ENCODE results near the gene FHL1.
A peak's percentile ranks its signal among the peaks of the same experiment; 100 is the strongest.

FHL1 gene

DNA sequence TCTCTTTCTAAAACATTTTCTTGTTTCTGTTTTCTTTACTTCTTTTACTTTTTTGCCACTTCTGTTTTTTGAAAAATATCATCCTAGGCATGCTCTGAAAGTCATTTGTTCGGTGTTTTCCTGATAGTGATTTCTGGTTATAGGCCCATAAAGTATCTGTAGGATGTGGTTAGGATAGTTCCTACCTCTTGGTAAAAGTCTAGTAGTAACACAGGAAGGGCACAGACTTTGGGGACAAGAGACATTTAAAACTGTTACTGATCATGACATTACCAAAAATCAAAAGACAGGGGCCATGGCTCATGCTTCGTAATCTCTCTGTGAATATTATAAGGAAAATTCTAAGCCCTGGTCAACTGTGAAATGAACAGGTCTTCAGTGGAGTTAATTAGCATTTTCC, 44.8 kb downstream of the FHL1 start:
- peak overlapping the region; percentile 61 to 81 for H3K27ac ChIP-seq
- TF ChIP-seq, protein P1, sequence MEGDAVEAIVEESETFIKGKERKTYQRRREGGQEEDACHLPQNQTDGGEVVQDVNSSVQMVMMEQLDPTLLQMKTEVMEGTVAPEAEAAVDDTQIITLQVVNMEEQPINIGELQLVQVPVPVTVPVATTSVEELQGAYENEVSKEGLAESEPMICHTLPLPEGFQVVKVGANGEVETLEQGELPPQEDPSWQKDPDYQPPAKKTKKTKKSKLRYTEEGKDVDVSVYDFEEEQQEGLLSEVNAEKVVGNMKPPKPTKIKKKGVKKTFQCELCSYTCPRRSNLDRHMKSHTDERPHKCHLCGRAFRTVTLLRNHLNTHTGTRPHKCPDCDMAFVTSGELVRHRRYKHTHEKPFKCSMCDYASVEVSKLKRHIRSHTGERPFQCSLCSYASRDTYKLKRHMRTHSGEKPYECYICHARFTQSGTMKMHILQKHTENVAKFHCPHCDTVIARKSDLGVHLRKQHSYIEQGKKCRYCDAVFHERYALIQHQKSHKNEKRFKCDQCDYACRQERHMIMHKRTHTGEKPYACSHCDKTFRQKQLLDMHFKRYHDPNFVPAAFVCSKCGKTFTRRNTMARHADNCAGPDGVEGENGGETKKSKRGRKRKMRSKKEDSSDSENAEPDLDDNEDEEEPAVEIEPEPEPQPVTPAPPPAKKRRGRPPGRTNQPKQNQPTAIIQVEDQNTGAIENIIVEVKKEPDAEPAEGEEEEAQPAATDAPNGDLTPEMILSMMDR (IDR thresholded peaks at IDR 0.05): no peak
- no peaks in the 10 kb centered on the region for H3K27me3 ChIP-seq
- H3K36me3 ChIP-seq: no peaks in the 10 kb centered on the region
- H3K4me3 ChIP-seq: no peak overlapping the region
- peaks cover 0 to 92% (median 28%) of the 10 kb centered on the region in 4 donors for H3K4me1 ChIP-seq
- H3K9me3 ChIP-seq: no peaks in the 10 kb centered on the region
- intact Hi-C loops (cut with DNase I; ENCODE audit: low total_unique reads): no loop called here
- DNase-seq: no peak

DNA sequence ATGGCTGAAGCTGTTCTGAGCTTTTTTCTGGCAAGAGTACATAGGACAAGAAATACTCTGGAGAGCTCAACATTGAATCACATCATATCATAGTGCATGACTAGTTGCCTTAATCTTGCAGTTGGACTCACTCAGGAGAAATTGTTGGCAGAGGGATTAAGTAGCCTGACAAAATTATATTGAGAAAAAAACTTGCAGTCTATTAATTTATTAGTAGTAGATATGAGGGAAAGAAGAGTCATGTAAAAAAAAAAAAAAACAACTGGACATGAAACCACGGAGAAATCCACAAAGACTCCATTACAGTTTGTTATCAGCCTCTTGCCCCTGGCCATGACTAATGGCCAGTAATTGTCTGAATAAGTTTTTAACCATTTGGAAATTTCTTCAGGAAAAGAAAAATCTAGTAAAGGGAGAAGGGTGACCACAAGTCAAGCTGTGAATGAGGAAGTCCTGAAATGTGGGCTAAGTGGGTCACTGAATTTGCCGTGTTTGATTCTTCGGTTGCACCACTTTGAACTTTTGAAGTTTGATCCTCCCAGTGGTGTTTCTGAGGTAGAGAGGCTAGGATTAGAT, 45.6 kb downstream of the FHL1 start:
- TF ChIP-seq, protein P1 (IDR thresholded peaks at IDR 0.05): no peak
- no peak for DNase-seq
- Histone ChIP-seq H3K4me3 (no peak overlapping the region), H3K9me3 (no peaks in the 10 kb centered on the region), H3K36me3 (no peaks in the 10 kb centered on the region), H3K27ac (peak overlapping the region in 1 of 2 donors; percentile 81), H3K4me1 (peaks cover 0 to 84% (median 28%) of the 10 kb centered on the region in 4 donors), H3K27me3 (no peaks in the 10 kb centered on the region)
- intact Hi-C loops (cut with DNase I; ENCODE audit: low total_unique reads): no loop called here

DNA sequence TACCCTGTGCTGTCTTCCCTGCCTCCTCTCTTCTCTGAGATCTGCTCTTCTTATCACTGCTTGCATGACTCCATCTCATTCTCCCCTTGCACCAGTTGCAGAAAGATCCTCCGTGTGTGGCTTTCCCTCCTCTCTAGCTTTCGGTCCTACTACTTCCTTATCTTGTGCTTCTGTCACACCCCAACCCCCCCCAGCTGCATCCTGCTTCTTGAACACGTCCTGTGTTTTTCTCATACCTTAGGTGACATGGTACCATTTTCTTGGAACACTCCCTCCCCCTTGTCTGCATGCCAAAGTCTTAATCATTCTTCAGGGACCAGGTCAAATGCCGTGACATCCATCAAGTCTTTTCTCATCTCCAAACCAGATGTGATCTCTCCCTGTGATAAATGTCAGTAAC, 46.4 kb downstream of the FHL1 start:
- no peak for DNase-seq
- intact Hi-C loops (cut with DNase I; ENCODE audit: low total_unique reads): no loop called here
- H3K36me3 ChIP-seq: no peaks in the 10 kb centered on the region
- no peaks in the 10 kb centered on the region for H3K9me3 ChIP-seq
- H3K27ac ChIP-seq: peak overlapping the region in 1 of 2 donors; percentile 81
- peaks cover 0 to 76% (median 25%) of the 10 kb centered on the region in 4 donors for H3K4me1 ChIP-seq
- TF ChIP-seq, protein P1 (IDR thresholded peaks at IDR 0.05): no peak
- H3K4me3 ChIP-seq: no peak overlapping the region
- no peaks in the 10 kb centered on the region for H3K27me3 ChIP-seq

DNA sequence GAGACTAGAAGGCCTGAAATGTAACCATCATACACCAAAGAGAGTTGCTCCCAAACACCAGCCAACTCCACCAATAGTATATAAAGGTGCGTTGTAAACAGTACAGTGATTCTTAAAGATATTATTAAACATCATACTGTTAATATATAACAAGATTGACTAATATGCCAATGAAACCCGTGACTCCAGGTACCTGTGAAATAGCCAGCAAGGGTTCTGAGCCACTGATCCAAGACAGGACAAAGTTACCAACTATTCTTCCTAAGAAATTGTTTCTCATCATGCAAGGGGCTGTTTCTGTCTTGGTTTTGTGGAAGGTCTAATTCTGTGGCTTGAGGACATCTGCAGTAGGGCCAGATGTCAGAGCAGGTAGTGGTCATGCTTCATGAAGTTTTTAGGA, 47.2 kb downstream of the FHL1 start:
- Histone ChIP-seq H3K4me1 (peaks cover 0 to 69% (median 18%) of the 10 kb centered on the region in 4 donors), H3K9me3 (no peaks in the 10 kb centered on the region), H3K36me3 (no peaks in the 10 kb centered on the region), H3K27me3 (no peaks in the 10 kb centered on the region), H3K4me3 (no peak overlapping the region), H3K27ac (peak overlapping the region in 1 of 2 donors; percentile 81)
- intact Hi-C loops (cut with DNase I; ENCODE audit: low total_unique reads): no loop called here
- TF ChIP-seq, protein P1 (IDR thresholded peaks at IDR 0.05): no peak
- no peak for DNase-seq

DNA sequence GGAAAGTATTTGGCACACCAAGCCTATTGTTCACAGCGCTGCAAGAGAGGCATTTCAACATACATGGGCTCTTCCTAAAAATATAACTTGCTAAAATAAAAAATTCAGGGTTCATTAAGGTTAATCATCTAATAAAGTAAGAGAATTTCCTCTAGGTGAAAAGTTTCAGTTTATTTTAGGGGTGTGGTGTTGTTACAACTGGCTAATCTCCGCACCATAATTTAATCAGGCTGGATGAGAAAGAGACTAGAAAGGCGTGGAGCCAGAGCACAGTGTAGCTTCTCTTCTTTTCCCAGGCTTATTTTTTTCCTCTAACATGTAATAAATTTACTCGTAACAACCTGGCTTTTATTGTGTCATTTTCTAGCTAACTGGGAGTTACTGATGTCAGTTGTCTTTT, 47.9 kb downstream of the FHL1 start:
- TF ChIP-seq, protein P1 (IDR thresholded peaks at IDR 0.05): no peak
- Histone ChIP-seq H3K27me3 (no peaks in the 10 kb centered on the region), H3K4me1 (peaks cover 0 to 70% (median 18%) of the 10 kb centered on the region in 4 donors), H3K36me3 (no peaks in the 10 kb centered on the region), H3K9me3 (no peaks in the 10 kb centered on the region), H3K4me3 (no peak overlapping the region), H3K27ac (peak overlapping the region; percentile 44 to 81)
- DNase-seq: no peak
- intact Hi-C loops (cut with DNase I; ENCODE audit: low total_unique reads): no loop called here
